KMS-11 (cell line): ENCODE measurements around the gene LTBP3.

Experiments used
- H2AFZ ChIP-seq: fragments of 200-600 bp; sonication (generic); 2 replicates; pipeline ENCODE4 v1.6.1; 2016; ENCODE audit warnings: antibody characterized with exemption, mixed run types, low read depth
- H3K27ac ChIP-seq: fragments of 200-600 bp; sonication (generic); 2 replicates; pipeline ENCODE4 v1.6.1; 2016; ENCODE audit warnings: mild to moderate bottlenecking, mixed run types
- H3K27me3 ChIP-seq: fragments of 200-600 bp; sonication (generic); 2 replicates; pipeline ENCODE4 v1.6.1; 2017; ENCODE audit warnings: mild to moderate bottlenecking, low read depth, mixed run types, moderate library complexity; ENCODE audit not compliant: insufficient read depth
- H3K36me3 ChIP-seq: fragments of 200-600 bp; sonication (generic); 2 replicates; pipeline ENCODE4 v1.6.1; 2017; ENCODE audit warnings: mild to moderate bottlenecking, mixed run types; ENCODE audit not compliant: insufficient read depth
- H3K4me1 ChIP-seq: fragments of 200-600 bp; sonication (generic); 2 replicates; pipeline ENCODE4 v1.6.1; 2016; ENCODE audit warnings: mild to moderate bottlenecking, low read depth, mixed run types; ENCODE audit not compliant: poor library complexity, severe bottlenecking
- H3K4me2 ChIP-seq: fragments of 200-600 bp; sonication (generic); 2 replicates; pipeline ENCODE4 v1.7.0; 2016; ENCODE audit warnings: mild to moderate bottlenecking, mixed run types
- H3K4me3 ChIP-seq: fragments of 200-600 bp; sonication (generic); IDR thresholded peaks from 2 replicates; pipeline ENCODE4 v1.6.1; 2017; ENCODE audit warnings: low read depth, low read length, mixed read lengths; ENCODE audit not compliant: insufficient read depth
- H3K79me2 ChIP-seq: fragments of 200-600 bp; sonication (generic); 2 replicates; pipeline ENCODE4 v1.6.1; 2016; ENCODE audit warnings: low read depth, mixed run types; ENCODE audit not compliant: insufficient read depth
- H3K9ac ChIP-seq: fragments of 200-600 bp; sonication (generic); 2 replicates; pipeline ENCODE4 v1.6.1; 2016; ENCODE audit warnings: mild to moderate bottlenecking, mixed run types
- H4K20me1 ChIP-seq: fragments of 200-600 bp; sonication (generic); 2 replicates; pipeline ENCODE4 v1.6.1; 2016; ENCODE audit warnings: mild to moderate bottlenecking, mixed run types; ENCODE audit not compliant: insufficient read depth
- CTCF ChIP-seq: fragments of 200-600 bp; sonication (generic); conservative IDR thresholded peaks from 2 replicates; pipeline ENCODE4 v1.6.1; 2017; ENCODE audit warnings: low read depth, mild to moderate bottlenecking, antibody characterized with exemption, low read length, moderate library complexity, mixed read lengths

LTBP3 gene

GRCh38 chr11:65574109-65574810 is 16.1 kb upstream of the LTBP3 start:
- H3K4me3 ChIP-seq = no peak overlapping the region
- H3K27ac ChIP-seq = peak overlapping the region; percentile 63
- H4K20me1 ChIP-seq = no peaks in the 10 kb centered on the region
- TF ChIP-seq CTCF = peak; percentile 55
- no peak overlapping the region for H2AFZ ChIP-seq
- H3K79me2 ChIP-seq = peaks cover 50% of the 10 kb centered on the region
- H3K9ac ChIP-seq = peak overlapping the region; percentile 44; the same call in 1 of the 2 replicates
- peak overlapping the region; percentile 95 for H3K4me2 ChIP-seq
- H3K27me3 ChIP-seq = no peaks in the 10 kb centered on the region
- H3K36me3 ChIP-seq = no peaks in the 10 kb centered on the region
- H3K4me1 ChIP-seq = peaks cover 43% of the 10 kb centered on the region

DNA sequence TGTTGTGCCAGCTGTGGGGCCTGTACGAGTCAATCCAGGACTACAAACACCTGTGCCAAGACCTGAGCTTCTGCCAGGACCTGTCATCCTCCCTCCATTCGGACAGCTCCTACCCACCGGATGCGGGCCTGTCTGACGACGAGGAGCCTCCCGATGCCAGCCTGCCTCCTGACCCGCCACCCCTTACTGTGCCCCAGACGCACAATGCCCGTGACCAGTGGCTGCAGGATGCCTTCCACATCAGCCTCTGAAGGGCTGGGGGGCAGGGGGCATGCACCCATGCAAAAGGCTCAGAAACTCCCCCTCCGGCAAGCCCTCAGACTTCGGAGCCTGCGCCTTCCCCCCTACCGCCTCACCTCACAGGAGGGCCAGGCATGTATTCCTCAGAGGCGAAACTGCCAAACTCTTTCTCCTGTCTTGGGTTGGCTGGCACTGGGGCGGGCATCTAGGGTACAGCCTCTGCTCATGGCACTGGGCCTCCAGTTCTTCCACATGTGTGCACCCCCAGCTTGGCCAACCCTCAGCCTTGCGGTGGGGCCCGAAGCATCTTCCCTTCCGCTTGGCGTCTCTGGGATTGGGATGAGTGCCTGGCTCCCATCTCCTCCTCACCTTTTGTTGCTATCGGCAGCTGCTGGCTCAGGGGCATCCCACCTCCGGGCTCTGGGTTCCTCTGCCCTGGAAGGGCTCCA is 15.4 kb upstream of the LTBP3 start:
- peak overlapping the region; percentile 63 for H3K27ac ChIP-seq
- H3K79me2 ChIP-seq = peaks cover 54% of the 10 kb centered on the region
- peaks cover 42% of the 10 kb centered on the region for H3K4me1 ChIP-seq

GRCh38 chr11:65572356-65573051 is 14.3 kb upstream of the LTBP3 start, which contains the start of gene FAM89B:
TSS of gene FAM89B (plus strand) at chr11:65572538. CDS start at chr11:65572670, 132 bp downstream.
- peaks cover 42% of the 10 kb centered on the region for H3K4me1 ChIP-seq

More for the DNA sequence above, 15.4 kb upstream of the LTBP3 start:
- Histone ChIP-seq H3K4me2 (peak overlapping the region; percentile 95), H3K4me3 (no peak overlapping the region), H3K9ac (peak overlapping the region; percentile 44; the same call in 1 of the 2 replicates), H4K20me1 (no peaks in the 10 kb centered on the region), H2AFZ (no peak overlapping the region), H3K36me3 (no peaks in the 10 kb centered on the region), H3K27me3 (no peaks in the 10 kb centered on the region)
- no peak; the same call in 1 of the 2 replicates for TF ChIP-seq CTCF

More at GRCh38 chr11:65572356-65573051, 14.3 kb upstream of the LTBP3 start, which contains the start of gene FAM89B:
- Histone ChIP-seq H3K4me3 (no peak within 1 kb of the TSS), H2AFZ (no peak within 1 kb of the TSS), H4K20me1 (no peaks in the 10 kb centered on the region), H3K27me3 (no peaks in the 10 kb centered on the region), H3K36me3 (no peaks in the 10 kb centered on the region), H3K9ac (peak within 1 kb of the TSS; percentile 44; the same call in 1 of the 2 replicates), H3K27ac (peak within 1 kb of the TSS; percentile 63; the same call in 1 of the 2 replicates), H3K4me2 (peak within 1 kb of the TSS; percentile 95), H3K79me2 (peaks cover 54% of the 10 kb centered on the region)
- no peak for TF ChIP-seq CTCF
